ENCODE data around the gene RBFOX2.

Gene RBFOX2

DNA sequence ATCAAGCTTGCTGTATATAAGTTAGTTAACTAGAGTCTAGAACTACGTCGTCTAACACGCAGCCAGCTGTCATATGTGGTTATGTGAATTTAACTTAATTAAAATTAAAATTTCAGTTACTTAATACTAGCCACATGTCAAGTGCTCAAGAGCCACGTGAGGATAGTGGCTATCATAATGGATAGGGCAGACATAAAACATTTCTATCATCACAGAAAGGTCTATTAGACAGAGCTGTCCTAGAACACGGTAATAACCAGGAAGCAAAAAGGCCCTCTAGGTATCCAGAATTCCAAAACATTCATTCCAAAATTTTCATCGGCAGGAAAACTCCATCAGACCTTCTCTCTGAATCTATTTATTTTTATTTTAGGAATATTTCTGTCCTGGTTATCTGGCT is 123.9 kb downstream of the RBFOX2 start:
- in situ Hi-C loops (cut with HindIII; ENCODE audit: low sequenced_read_pairs): no loop called here

DNA sequence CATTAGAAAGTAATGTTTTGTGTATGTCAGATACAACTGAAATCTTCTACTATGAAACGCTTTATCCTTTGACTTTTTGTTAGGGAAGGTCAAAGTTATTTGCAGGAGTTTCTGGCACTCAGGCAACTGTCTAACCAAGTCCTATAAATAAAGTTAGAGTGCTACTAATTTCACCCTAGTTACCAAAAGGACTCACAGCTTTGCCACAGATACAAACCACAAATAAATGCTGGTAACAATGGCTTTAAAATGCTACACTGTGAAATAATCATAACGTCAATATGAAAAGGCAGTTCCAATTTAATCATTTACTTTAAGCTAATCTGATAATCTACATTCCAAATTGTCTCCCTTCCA is 124.3 kb downstream of the RBFOX2 start:
- in situ Hi-C loops (cut with HindIII; ENCODE audit: low sequenced_read_pairs): no loop called here

DNA sequence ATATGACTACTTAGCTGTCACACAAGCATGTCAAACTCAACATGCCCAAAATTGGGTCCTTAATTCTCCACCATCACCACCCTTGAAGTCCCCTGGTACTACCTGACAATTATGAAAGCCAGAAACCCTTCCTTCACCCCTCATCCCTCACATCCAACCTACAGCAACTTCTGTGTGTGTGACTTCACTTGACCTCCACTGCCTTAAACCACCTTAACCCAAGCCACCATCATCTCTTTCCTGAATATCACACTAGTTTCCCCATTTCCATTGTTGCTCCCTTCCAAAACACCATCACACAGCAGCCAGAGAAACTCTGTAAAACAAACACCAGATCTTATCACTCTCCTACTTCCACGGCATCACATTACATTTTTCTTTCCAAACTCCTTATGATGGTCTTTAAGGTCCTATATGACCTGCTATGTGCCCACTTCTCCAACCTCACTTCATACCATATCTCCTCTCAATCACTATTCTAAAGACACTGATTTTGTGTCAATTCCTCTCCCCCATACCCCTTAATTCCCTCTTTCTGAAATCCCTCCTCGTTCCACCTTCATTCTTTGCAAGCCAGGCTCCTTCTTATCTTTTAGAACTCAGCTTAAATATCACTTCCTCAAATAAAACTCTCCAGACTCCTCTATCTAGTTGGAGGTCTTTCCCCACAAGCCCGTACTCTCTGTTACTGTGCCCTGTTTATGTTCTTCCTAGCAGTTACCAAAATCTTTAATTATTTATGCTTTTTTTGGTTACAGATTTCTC is 124.9 kb downstream of the RBFOX2 start:
- in situ Hi-C loops (cut with HindIII; ENCODE audit: low sequenced_read_pairs): no loop called here

DNA sequence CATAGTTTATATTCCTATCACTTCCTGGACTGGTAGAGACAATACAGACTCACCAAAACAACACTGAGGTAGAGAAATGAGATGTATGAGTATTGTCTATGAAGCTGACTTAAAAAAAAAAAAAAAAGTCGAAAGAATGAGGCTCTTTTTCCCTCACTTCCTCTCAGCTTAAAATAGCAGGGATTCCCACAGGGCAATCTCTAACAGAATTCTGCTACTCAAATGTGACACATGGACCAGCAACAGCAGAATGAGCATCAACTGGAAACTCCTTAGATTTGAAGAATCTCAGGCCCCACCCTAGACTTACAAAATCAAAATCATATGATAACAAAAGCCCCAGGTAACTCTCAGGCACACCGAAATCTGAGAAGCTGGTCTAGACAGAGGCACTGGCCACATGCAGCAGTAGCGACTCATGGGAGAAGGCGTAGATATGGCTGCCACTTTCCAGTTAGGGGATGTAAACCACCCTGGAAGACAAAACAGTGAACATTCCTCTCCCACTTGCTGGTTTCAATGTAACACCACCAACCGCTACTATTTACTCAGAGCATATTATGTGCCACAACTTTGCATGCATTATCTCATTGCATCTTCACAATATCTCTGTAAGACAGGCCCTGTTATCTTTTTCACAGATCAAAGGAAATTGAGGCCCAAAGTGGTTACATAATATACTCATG is 128.0 kb downstream of the RBFOX2 start:
- in situ Hi-C loops (cut with HindIII; ENCODE audit: low sequenced_read_pairs): no loop called here

DNA sequence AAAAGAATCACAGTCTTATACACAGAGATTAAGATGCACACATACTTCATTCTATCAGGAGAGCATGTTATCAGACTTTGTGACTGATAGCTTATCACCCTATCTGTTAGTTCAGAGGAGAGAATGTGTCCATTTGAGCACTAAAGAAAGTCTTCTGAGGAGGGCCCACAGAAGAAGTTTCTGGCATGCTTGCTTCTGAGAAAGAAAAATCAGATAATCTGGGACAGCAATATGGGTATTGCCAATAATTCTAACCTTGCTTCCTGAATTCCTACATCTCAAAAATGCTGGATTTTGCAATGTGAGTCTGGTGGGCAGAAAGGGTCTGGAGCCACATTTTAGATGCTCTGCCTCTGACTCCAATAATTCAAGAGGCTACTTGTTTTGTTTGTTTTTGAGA is 128.9 kb downstream of the RBFOX2 start:
- in situ Hi-C loops (cut with HindIII; ENCODE audit: low sequenced_read_pairs): loop anchor here (5.0 kb wide), 1 partner anchor 52 kb away; no protein-coding TSS in a partner anchor

DNA sequence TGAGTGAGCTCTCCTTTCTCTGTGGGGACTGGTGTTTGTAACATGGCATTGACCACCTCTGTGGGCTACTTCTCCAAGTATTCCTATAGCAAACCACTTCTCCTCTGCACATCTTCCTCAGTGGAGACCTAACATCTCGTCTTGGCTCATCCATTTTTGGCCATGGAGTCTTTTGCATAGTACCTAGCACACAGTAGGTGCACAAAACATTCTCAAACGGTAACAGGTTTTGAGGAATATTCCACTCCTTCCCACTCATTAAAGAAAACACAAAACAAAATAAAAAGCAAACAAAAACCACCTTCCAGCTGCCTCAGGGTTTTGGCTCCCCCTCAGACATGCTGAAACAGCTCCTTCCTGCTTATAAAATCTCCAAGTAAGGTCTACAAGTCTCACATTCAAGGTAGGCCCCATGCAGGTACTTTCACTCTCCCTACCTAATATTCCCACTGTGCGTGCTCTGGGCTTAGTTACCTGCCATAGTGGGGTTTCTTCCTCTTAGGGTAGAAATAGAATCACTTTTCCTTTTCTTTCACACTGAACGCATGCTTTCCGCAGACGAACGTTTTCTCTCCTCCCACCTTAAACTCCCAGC is 132.4 kb downstream of the RBFOX2 start:
- in situ Hi-C loops (cut with HindIII; ENCODE audit: low sequenced_read_pairs): loop anchor here (5.0 kb wide), 1 partner anchor 49 kb away; no protein-coding TSS in a partner anchor

DNA sequence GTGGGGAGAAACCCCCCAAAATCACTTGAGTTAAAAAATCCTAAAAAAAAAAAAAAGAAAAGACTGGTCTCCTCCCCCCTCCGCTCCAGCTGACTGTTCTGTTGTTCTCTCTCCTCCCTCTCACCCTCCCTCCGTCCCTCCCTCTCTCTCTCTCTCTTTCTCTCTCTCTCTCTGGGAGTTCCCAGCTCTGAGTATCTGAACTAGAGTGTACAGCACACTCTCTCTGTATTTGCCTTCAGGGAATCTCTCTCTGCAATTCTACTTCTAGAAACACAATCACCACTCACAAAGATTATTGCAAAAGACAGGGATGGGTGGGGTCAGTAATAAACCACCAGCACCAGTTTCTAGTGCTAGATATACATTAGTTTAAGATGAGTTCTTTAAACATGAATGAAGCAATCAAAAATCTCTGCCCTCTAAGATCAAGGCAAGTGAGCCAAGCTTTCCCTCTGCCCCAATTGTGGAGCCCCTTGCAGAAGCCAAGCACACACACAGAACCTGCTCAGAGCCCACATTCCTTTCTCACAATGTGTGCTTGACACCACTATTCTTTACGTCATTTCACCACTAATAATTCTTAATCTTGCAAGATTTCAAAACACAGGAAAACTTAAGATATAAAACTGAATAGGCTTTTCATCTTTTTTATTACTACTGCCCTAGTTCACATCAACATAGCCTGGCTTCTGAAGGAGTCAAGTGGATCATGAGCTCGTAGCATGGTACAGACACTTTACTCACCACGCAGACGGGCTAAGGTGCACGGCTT is 133.5 kb downstream of the RBFOX2 start:
- in situ Hi-C loops (cut with HindIII; ENCODE audit: low sequenced_read_pairs): loop anchor here (5.0 kb wide), 1 partner anchor 48 kb away; no protein-coding TSS in a partner anchor

DNA sequence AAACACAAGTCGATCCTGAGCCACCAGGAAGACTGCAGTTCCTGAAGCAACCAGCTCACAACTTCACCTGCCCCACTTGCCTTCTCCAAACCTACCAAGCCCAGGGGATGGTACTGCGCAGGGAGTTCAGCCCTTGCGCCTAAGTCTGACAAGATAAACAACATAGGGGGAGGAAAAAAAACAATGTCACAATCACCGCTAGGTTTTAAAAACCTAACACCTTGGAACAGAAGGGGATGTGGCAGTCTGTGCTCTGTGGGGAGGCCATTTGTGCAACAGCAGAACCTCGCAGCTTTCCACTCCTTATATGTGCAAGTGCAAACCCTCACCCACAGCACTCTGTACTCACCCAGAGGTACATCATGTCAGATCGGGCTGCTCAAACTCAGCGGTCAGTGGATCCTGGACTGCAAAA is 134.2 kb downstream of the RBFOX2 start:
- in situ Hi-C loops (cut with HindIII; ENCODE audit: low sequenced_read_pairs): no loop called here

DNA sequence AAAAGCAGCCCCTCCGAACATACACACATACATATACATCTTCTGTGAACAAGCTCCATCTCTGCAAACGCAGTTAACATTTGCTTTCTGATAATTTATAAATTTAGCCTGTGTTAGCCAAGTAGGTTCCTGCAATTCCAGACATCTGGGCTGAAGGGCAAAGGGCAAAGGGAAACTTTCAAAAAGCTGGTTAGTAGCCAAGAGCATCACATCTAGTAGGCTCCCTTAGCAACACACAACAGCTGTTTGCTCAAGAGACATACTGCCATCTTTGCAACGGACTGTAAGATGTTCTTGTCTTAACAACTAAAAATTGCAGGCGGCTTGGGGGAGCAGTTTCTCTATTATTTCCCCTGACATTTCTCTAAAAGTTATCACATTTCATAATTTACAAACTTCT is 134.9 kb downstream of the RBFOX2 start:
- in situ Hi-C loops (cut with HindIII; ENCODE audit: low sequenced_read_pairs): no loop called here

DNA sequence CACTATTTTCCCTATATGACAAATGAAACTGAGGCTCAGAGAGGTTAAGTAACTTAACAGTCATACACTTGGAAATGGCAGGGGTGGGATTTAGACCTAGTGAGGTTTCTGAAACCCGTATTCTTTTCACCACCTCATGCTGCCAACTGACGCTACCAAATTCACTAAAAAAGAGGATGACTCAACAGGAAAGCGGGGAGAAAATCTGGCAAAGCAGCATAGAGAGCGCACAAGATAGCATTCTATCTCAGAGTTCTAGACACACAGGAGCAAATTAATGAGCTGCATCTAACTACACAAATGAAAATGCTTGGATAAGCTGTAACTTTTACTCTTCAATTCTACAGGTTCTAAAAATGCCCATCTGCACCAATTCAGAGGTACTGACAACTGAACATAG is 136.4 kb downstream of the RBFOX2 start:
- in situ Hi-C loops (cut with HindIII; ENCODE audit: low sequenced_read_pairs): no loop called here

DNA sequence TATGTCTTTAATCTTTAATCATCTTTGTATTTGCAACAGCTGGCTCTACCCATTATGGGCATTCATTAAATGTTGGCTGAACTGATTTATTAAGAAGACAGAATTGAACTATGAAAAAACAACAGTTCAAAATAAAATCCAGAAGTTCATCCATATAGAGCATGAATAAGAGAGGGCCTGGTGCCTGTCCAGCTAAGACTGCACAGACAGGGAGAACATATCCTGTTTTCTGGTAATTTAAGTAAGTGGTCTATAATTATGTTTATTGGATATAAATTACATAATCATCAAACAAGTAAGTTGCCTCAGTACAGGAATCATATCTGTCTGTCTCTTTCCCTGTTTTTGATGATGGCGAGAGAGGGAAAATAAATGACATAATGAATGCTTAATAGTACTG is 137.2 kb downstream of the RBFOX2 start:
- in situ Hi-C loops (cut with HindIII; ENCODE audit: low sequenced_read_pairs): no loop called here

DNA sequence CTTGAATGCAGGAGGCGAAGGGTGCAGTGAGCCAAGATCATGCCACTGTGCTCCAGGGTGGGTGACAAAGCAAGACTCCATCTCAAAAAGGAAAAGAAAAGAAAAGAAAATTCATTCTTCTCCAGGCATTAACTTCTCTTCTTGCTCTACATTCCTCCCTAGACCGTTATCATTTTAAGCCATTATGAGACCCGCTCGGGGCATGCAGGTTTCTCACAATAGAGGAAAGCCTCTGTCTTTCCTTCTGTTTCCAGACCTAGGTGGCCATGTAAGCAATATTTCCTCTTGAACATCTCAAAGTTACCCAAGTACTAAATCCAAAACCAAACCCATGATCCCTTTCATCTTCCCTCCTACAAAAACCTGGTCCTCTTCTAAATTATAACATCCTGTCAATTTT is 139.6 kb downstream of the RBFOX2 start:
- in situ Hi-C loops (cut with HindIII; ENCODE audit: low sequenced_read_pairs): no loop called here

DNA sequence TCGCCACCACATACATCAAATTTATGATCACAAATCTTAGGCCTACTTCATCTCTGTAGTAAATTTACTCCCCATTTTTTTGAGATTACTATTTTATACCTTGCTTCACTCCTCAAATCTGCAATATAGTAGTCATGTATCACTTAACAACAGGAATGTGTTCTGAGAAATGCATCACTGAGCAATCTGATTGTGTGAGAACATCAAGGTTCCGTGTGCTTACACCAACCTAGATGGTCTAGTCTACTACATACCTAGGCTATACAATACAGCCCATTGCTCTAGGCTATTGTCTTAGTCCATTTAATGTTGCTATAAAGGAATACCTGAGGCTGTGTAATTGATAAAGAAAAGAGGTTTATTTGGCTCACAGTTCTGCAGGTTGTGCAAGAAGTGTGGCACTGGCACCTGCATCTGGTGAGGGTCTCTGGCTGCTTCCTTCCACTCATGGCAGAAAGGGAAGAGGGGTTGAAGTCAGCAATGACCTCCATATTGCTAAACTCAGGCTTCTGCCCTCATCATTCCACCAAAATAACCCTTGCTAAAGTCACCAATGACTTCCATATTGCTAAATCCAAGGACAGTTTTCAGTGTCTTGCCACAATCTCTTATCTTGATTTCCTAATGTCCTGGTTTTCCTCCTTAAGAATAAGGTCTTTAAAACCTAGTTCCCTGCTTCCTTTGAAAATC is 140.3 kb downstream of the RBFOX2 start:
- in situ Hi-C loops (cut with HindIII; ENCODE audit: low sequenced_read_pairs): no loop called here

DNA sequence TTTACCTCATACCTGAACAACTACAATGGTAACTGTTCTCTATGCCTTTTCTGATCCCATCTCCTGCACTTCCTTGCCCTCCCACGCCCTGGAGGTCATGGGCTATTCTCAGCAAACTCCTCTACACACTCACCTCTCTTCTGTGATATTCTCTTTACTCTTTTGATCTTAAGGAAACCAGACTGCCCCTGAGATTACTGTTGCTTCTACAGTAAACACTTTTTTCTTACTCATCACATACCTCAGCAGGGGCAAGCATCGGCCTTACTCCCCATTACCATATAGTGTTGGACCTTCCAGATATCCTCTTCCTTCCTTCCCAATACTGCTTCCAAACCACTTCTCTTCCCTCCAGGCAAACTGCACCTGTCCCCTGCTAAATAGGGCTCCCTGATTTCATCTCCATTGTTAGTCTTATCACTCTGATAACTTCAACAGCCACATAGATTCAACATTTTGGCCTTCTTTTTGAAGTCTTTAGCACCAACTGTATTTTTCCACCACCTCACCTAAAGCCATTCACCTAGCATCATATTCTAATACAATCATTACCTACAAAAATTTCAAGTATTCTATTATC is 141.2 kb downstream of the RBFOX2 start:
- in situ Hi-C loops (cut with HindIII; ENCODE audit: low sequenced_read_pairs): no loop called here

DNA sequence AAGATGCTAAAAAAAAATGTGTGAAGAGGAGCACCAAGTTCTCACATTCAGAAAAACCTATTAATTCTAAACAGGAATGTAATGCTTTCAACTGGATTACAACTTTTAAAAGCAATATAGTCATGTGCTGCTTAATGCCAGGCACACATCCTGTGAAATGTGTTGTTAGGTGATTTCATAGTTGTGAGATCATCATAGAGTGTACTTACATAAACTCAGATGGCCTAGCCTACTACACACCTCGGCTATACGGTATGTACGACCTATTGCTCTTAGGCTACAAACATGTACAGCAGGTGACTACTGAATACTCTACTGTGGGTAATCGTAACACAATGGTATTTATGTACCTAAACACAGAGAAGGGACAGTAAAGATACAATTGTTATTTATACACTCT is 142.3 kb downstream of the RBFOX2 start:
- in situ Hi-C loops (cut with HindIII; ENCODE audit: low sequenced_read_pairs): no loop called here

DNA sequence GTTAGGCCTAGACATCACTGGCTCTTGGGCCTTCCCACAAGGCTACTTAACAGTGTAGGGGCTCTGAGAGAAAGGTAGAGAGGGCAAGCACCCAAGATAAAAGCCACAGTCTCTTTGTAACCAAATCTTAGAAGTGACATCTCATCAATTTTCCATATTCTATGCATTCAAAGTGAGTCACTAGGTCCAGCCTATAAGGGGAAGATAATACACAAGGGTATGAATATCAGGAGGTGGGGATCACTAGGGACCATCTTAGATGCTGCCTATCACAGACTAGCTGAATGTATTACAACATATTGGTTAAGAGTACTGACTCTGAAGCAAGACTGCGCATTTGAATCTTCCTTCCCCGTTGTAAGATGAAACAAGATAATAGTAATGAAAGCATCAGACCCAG is 144.1 kb downstream of the RBFOX2 start:
- in situ Hi-C loops (cut with HindIII; ENCODE audit: low sequenced_read_pairs): no loop called here

DNA sequence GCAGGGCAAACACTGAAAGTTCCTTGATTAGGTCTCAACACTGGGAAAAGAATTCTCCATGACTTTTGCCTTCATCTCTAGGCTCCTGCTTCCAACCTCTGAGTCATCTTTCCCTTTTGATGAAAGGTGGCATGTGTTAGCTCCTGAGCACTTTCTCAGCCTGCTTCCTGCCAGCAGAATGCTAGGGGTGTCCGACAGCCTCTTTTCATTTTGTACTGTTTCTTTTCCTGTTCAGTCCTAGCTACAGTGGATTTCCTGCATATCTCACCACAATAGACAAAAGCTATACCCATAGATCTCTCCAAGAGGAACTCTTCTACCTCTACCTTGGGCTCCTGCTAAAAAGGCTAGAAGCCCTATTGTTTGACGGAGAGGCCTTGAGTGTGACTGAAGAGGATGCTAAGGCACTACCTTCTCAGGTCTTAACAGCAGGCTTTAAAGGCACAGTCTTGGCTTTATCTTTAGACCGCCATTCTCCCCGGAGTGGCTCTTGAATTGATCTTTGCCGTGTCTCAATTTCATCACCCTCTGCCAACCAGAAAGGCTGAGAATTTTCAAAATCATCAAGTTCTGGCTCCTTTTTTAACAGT is 145.5 kb downstream of the RBFOX2 start:
- in situ Hi-C loops (cut with HindIII; ENCODE audit: low sequenced_read_pairs): no loop called here

DNA sequence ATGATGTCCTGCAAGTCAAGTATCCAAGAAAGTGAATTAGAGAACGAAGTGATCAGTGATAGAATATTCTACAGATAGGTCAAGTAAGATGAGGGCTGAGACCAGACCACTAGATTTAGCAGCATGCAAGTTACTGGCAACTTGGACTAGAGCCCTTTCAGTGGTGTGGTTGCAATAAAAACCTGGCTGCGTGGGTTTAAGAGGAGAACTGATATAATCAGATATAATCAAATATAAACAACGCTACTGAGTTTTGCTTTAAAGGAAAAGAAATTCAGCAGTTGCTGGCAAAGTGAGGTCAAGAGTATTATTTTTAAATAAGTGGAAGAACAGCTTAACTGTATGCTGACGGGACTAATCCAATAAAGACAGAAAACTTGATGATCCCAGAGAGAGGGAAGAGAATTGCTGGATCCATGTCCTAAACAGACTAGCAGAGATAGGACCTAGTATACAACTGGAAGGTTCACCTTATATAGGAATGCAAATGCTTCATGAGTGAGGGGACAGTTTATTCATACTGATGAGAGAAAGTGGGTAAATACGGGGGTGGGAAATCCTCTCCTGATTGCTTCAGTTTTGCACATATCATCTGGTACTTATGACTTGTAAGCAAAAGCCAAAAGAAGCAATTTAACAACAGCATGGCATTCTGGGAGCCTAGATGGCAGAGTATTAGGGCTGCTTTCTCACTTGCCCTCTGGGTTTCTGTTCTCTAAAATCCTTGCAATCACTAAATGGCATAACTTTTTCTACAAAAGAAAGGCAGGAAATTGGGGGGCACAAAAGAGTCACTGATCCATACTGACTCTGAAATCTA is 146.2 kb downstream of the RBFOX2 start:
- in situ Hi-C loops (cut with HindIII; ENCODE audit: low sequenced_read_pairs): no loop called here

DNA sequence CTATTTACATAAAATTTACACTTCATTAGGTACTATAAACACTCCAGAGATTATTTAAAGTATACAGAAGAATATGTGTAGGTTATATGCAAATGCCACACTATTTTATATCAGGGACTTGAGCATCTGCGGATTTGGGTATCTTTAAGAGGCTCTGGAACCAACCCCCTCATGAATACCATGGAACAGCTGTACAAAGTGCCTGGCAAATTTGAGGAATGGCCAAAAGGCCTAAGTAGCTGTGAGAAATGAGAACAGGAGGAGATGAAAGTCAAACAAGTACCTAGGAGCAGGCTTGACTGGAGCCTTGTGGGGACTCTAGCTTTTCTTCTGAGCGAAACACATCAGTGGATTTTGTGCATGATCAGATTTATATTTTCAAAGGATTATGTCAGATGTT is 149.3 kb downstream of the RBFOX2 start:
- in situ Hi-C loops (cut with HindIII; ENCODE audit: low sequenced_read_pairs): no loop called here

Data from DLD1 (cell line).